Calu3 (cell line): ENCODE measurements around the gene NDOR1. TPM values are rescaled to one million over a fixed set of nuclear protein-coding genes. Genes with fewer than 3 reads are reported as not detected.

Source experiments
- BruUV-seq: library from RNA; stranded (reverse); fragments of 400-500 nt; replicated peaks from 2 replicates; lab custom pipeline; 2021; lab: Mats Ljungman, UMichigan
- CTCF ChIA-PET: fragments of 300-600 bp; sonication (Branson Sonifier 250); formaldehyde crosslinking; loops from one replicate; lab custom pipeline; 2022; ENCODE audit warnings: antibody characterized with exemption; lab: Charles Lee
- DNase-seq: peaks from one replicate; pipeline ENCODE4 v3.0.0; 2022
- H3K27ac Mint-ChIP-seq: one replicate; pipeline ENCODE4 v1.8.0; 2022; ENCODE audit warnings: mixed read lengths; ENCODE audit not compliant: unreplicated experiment
- H3K27me3 Mint-ChIP-seq: one replicate; pipeline ENCODE4 v1.8.0; 2022; ENCODE audit warnings: mixed read lengths; ENCODE audit not compliant: unreplicated experiment
- H3K36me3 Mint-ChIP-seq: one replicate; pipeline ENCODE4 v1.8.0; 2022; ENCODE audit warnings: mild to moderate bottlenecking, moderate library complexity, mixed read lengths; ENCODE audit not compliant: insufficient read depth, unreplicated experiment
- H3K4me1 Mint-ChIP-seq: one replicate; pipeline ENCODE4 v1.8.0; 2022; ENCODE audit warnings: mild to moderate bottlenecking, low read depth, mixed read lengths; ENCODE audit not compliant: unreplicated experiment
- H3K4me3 Mint-ChIP-seq: one replicate; pipeline ENCODE4 v1.8.0; 2022; ENCODE audit warnings: mild to moderate bottlenecking, low read depth, moderate library complexity, mixed read lengths; ENCODE audit not compliant: unreplicated experiment
- H3K9me3 Mint-ChIP-seq: one replicate; pipeline ENCODE4 v1.8.0; 2022; ENCODE audit warnings: low read depth, mixed read lengths; ENCODE audit not compliant: unreplicated experiment
- CTCF ChIP-seq: fragments of 200-600 bp; IDR thresholded peaks from one replicate; pipeline ENCODE4 v1.8.0; 2022; ENCODE audit warnings: antibody characterized with exemption; ENCODE audit not compliant: unreplicated experiment
- intact Hi-C: fragments of 100-400 bp; cut with micrococcal nuclease; formaldehyde crosslinking; loops from one replicate; pipeline ENCODE4 v1.10.0; 2022; ENCODE audit not compliant: unreplicated experiment
- total RNA-seq: library from RNA; stranded (reverse); gene quantifications from 2 replicates; pipeline ENCODE4 v1.2.3, GENCODE V29; 2022

Gene NDOR1
- total RNA-seq, 1 experiment from 2014 or later = 27.7 TPM

- no peaks in the 10 kb centered on the region for H3K9me3 Mint-ChIP-seq
- H3K36me3 Mint-ChIP-seq = peaks cover 5% of the 10 kb centered on the region
- peaks cover 14% of the 10 kb centered on the region for H3K4me1 Mint-ChIP-seq
- H3K27me3 Mint-ChIP-seq = peaks cover 55% of the 10 kb centered on the region
- DNase-seq = no peak
- H3K27ac Mint-ChIP-seq = no peak overlapping the region
- TF ChIP-seq CTCF = no peak
- CTCF ChIA-PET = no interaction called here
- intact Hi-C loops = no loop called here
- H3K4me3 Mint-ChIP-seq = no peak overlapping the region
- no TSS peak for BruUV-seq
Observed at GRCh38 chr9:137158625-137159024, 46.9 kb upstream of the NDOR1 start.

- no peak for DNase-seq
- Mint-ChIP-seq H3K27me3 (peaks cover 60% of the 10 kb centered on the region), H3K27ac (no peak overlapping the region), H3K4me1 (peaks cover 14% of the 10 kb centered on the region), H3K36me3 (peaks cover 5% of the 10 kb centered on the region), H3K9me3 (no peaks in the 10 kb centered on the region), H3K4me3 (no peak overlapping the region)
- CTCF ChIA-PET = no interaction called here
- intact Hi-C loops = no loop called here
- BruUV-seq = no TSS peak
- TF ChIP-seq CTCF = no peak
Observed at GRCh38 chr9:137159105-137160053, 46.1 kb upstream of the NDOR1 start.

- Mint-ChIP-seq H3K4me3 (no peak overlapping the region), H3K4me1 (peaks cover 14% of the 10 kb centered on the region), H3K27ac (no peak overlapping the region), H3K36me3 (peaks cover 5% of the 10 kb centered on the region), H3K27me3 (peaks cover 67% of the 10 kb centered on the region), H3K9me3 (no peaks in the 10 kb centered on the region)
- CTCF ChIA-PET = no interaction called here
- TF ChIP-seq CTCF = no peak
- no peak for DNase-seq
- no TSS peak for BruUV-seq
- intact Hi-C loops = no loop called here
Observed at GRCh38 chr9:137160054-137160425, 45.5 kb upstream of the NDOR1 start.

GRCh38 chr9:137160716-137161557 lies 44.6 kb upstream of the NDOR1 start:
- peaks cover 14% of the 10 kb centered on the region for H3K4me1 Mint-ChIP-seq
- BruUV-seq = no TSS peak
- DNase-seq = no peak
- intact Hi-C loops = no loop called here
- peaks cover 5% of the 10 kb centered on the region for H3K36me3 Mint-ChIP-seq
- no peak overlapping the region for H3K27ac Mint-ChIP-seq
- no peaks in the 10 kb centered on the region for H3K9me3 Mint-ChIP-seq
- CTCF ChIA-PET = interaction anchor here (0.7 to 1.2 kb wide), 2 partner anchors 28 to 74 kb away, joined by 3 to 6 read pairs; partner anchors contain the start of gene MAN1B1
- peaks cover 76% of the 10 kb centered on the region for H3K27me3 Mint-ChIP-seq
- H3K4me3 Mint-ChIP-seq = no peak overlapping the region
- TF ChIP-seq CTCF = no peak
